Skeletal muscle cell (primary cell): Measurements from ENCODE around the gene C11orf16.
"Not testable (repeated sequence)": the region's sequence is repeated elsewhere in the genome, so short reads cannot be mapped to it uniquely, and the experiment has no call there.

Source experiments
- DNase-seq: peaks from one replicate; pipeline ENCODE4 v3.0.0-alpha.2; 2010; ENCODE audit warnings: low read depth
- H3K4me3 ChIP-seq: 2 replicates; pipeline ENCODE4 v1.5.1; 2011; ENCODE audit warnings: low read depth, mild to moderate bottlenecking, control low read depth, low read length, moderate library complexity

The C11orf16 gene

GRCh38 chr11:8941341-8942103 lies 8.8 kb upstream of the C11orf16 start:
- DNase-seq, result no peak
- H3K4me3 ChIP-seq, result no peak overlapping the region

GRCh38 chr11:8937659-8938058 lies 4.9 kb upstream of the C11orf16 start:
- H3K4me3 ChIP-seq, result no peak overlapping the region
- DNase-seq, result no peak

- H3K4me3 ChIP-seq, result no peak overlapping the region
- no peak for DNase-seq
Measured at GRCh38 chr11:8937159-8937558, 4.4 kb upstream of the C11orf16 start.

- H3K4me3 ChIP-seq, DNase-seq: not testable (repeated sequence)
Measured at GRCh38 chr11:8935789-8936188, 3.0 kb upstream of the C11orf16 start.

- peak; percentile 49 for DNase-seq
- no peak overlapping the region for H3K4me3 ChIP-seq
Measured at GRCh38 chr11:8934742-8935488, 2.2 kb upstream of the C11orf16 start.

GRCh38 chr11:8933931-8934330 lies 1.2 kb upstream of the C11orf16 start:
- DNase-seq, result no peak

GRCh38 chr11:8930456-8931175 lies 2.1 kb downstream of the C11orf16 start:
- DNase-seq, result no peak
- H3K4me3 ChIP-seq, result no peak overlapping the region

More at GRCh38 chr11:8933931-8934330, 1.2 kb upstream of the C11orf16 start:
- H3K4me3 ChIP-seq, result no peak overlapping the region

- no peak for DNase-seq
- no peak overlapping the region for H3K4me3 ChIP-seq
Measured at GRCh38 chr11:8928981-8929615, 3.6 kb downstream of the C11orf16 start.

- no peak overlapping the region for H3K4me3 ChIP-seq
- DNase-seq, result no peak
Measured at GRCh38 chr11:8928205-8928604, 4.5 kb downstream of the C11orf16 start.

GRCh38 chr11:8927233-8927632 lies 5.5 kb downstream of the C11orf16 start:
- no peak overlapping the region for H3K4me3 ChIP-seq
- no peak for DNase-seq

GRCh38 chr11:8926236-8926635 lies 6.5 kb downstream of the C11orf16 start:
- no peak for DNase-seq
- no peak overlapping the region for H3K4me3 ChIP-seq

GRCh38 chr11:8925711-8926110 lies 7.0 kb downstream of the C11orf16 start:
- no peak for DNase-seq
- H3K4me3 ChIP-seq, result no peak overlapping the region

GRCh38 chr11:8922691-8923090 lies 10.1 kb downstream of the C11orf16 start:
- no peak for DNase-seq
- H3K4me3 ChIP-seq, result no peak overlapping the region

GRCh38 chr11:8917157-8917825 lies 15.5 kb downstream of the C11orf16 start:
- DNase-seq, result peak; percentile 67
- H3K4me3 ChIP-seq, result peak overlapping the region; percentile 8

GRCh38 chr11:8914661-8915018 lies 18.1 kb downstream of the C11orf16 start:
- no peak overlapping the region for H3K4me3 ChIP-seq
- no peak for DNase-seq

GRCh38 chr11:8913961-8914660 lies 18.6 kb downstream of the C11orf16 start:
- no peak overlapping the region for H3K4me3 ChIP-seq
- DNase-seq, result no peak

GRCh38 chr11:8911029-8911823 lies 21.5 kb downstream of the C11orf16 start, which contains the start of gene AKIP1:
Gene AKIP1 (plus strand): TSS chr11:8911189. CDS start chr11:8911450, 261 bp downstream.
- H3K4me3 ChIP-seq, result peak within 1 kb of the TSS; percentile 75
- DNase-seq, result peak; percentile 86

GRCh38 chr11:8910649-8911026 lies 22.1 kb downstream of the C11orf16 start:
- no peak for DNase-seq
- peak overlapping the region; percentile 75 for H3K4me3 ChIP-seq
